SW480 (cell line): Measurements from ENCODE around the gene ROMO1.
"Not testable (repeated sequence)": the region's sequence is repeated elsewhere in the genome, so short reads cannot be mapped to it uniquely, and the experiment has no call there.

Experiments used
- DNase-seq: peaks from one replicate; pipeline ENCODE4 v3.0.0-alpha.2; 2016; ENCODE audit warnings: low spot score

The ROMO1 gene

GRCh38 chr20:35730583-35731468 is 31.6 kb downstream of the ROMO1 start:
- DNase-seq, result no peak

GRCh38 chr20:35731469-35731788 is 32.2 kb downstream of the ROMO1 start:
- DNase-seq, result no peak

- no peak for DNase-seq
These were observed 32.8 kb downstream of the ROMO1 start for GRCh38 chr20:35731862-35732643.

GRCh38 chr20:35732644-35732982 is 33.4 kb downstream of the ROMO1 start:
- no peak for DNase-seq

- DNase-seq, result no peak
These were observed 35.2 kb downstream of the ROMO1 start for GRCh38 chr20:35734374-35734773.

GRCh38 chr20:35734777-35735649 is 35.8 kb downstream of the ROMO1 start:
- DNase-seq, result no peak

GRCh38 chr20:35735826-35736470 is 36.7 kb downstream of the ROMO1 start:
- DNase-seq, result no peak

- DNase-seq, result no peak
These were observed 38.7 kb downstream of the ROMO1 start for GRCh38 chr20:35737865-35738333.

- DNase-seq, result no peak
These were observed 39.4 kb downstream of the ROMO1 start for GRCh38 chr20:35738410-35739179.

- DNase-seq, result peak; percentile 47
These were observed 40.3 kb downstream of the ROMO1 start for GRCh38 chr20:35739294-35740163.

- DNase-seq, result peak; percentile 100
These were observed 42.9 kb downstream of the ROMO1 start, which contains the start of gene RBM39 for GRCh38 chr20:35741892-35742740. Gene RBM39, minus strand, starts transcription at chr20:35742260. Its CDS starts 1,386 bp downstream, at chr20:35740874.

GRCh38 chr20:35742741-35743523 is 43.7 kb downstream of the ROMO1 start:
- peak; percentile 47 for DNase-seq

GRCh38 chr20:35743693-35744491 is 44.7 kb downstream of the ROMO1 start:
- DNase-seq, result no peak

- not testable (repeated sequence) for DNase-seq
These were observed 45.3 kb downstream of the ROMO1 start for GRCh38 chr20:35744492-35744841.
